GM10847 (cell line): Measurements from ENCODE around the gene GRM7.

Source experiments
- POLR2A ChIP-seq: IDR thresholded peaks from 2 replicates; pipeline ENCODE4 v1.6.1; 2011; ENCODE audit not compliant: insufficient read length; ENCODE audit errors: extremely low read depth

GRM7 gene

DNA sequence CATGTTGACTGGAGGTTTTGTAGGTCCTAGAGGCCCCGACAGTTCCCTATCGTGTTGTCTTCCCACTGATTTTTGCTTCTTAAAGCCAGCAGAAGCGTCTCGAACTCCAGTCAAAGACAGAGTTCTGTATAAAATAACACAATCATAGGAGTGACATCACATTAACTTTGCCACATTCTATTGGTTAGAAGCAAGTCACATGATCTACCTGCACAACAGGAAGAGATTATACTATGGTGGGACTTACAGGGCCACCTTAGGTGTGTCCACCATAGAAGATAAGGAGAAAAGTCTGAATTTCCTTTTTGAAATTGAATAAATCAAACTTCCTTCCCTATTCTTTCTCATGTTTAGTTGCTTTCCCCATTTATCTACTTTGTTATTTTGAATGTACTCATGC, 365.5 kb downstream of the GRM7 start:
- no peak for TF ChIP-seq POLR2A

- no peak for TF ChIP-seq POLR2A
These were observed 377.8 kb downstream of the GRM7 start for GRCh38 chr3:7238565-7239295.

GRCh38 chr3:7241584-7242302, 380.8 kb downstream of the GRM7 start:
- no peak for TF ChIP-seq POLR2A

DNA sequence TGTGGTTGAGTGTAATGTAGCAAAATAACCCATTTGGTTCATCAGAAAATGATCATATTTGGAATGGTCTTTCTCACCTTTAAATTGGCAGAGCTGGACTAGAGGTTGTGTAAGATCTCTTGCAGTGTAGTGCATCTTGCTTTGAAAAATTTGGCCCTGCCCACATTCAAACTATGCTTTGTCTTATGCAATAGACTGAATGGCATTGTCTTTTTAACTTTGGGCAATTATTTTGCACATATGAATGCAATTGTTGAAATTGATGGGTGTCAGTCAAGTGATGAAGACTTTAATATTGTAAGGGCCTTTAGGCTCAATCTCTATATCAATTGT, 381.4 kb downstream of the GRM7 start:
- no peak for TF ChIP-seq POLR2A

DNA sequence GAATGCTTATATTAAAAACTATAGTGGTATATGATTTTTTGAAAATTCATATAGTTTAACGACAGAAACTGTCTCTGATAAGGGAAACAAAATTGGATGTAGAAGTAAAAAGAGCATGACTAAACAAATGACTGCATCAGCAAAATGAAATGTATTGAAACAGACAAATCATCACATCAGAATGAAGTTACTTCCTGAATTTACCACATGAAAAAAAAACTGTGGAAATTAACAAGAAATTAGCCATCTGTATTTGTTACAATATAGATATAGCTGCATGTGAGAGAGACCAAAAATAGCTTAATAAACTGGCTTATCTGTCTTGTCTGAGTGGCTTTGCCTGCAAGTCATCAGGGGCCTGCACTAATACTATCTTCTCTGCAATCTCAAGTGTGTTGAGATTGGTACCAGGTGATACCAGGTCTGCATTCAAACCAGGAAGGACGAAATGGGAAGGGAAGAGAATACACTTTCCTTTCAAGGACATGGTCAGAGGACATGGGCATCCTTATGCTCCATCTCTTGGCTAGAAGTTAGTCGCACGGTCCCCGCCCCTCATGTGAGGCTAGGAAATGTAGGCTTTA, 388.7 kb downstream of the GRM7 start:
- no peak for TF ChIP-seq POLR2A

- TF ChIP-seq POLR2A: no peak
These were observed 393.3 kb downstream of the GRM7 start for GRCh38 chr3:7254251-7254650.

GRCh38 chr3:7260975-7261374, 400.1 kb downstream of the GRM7 start:
- TF ChIP-seq POLR2A: no peak

DNA sequence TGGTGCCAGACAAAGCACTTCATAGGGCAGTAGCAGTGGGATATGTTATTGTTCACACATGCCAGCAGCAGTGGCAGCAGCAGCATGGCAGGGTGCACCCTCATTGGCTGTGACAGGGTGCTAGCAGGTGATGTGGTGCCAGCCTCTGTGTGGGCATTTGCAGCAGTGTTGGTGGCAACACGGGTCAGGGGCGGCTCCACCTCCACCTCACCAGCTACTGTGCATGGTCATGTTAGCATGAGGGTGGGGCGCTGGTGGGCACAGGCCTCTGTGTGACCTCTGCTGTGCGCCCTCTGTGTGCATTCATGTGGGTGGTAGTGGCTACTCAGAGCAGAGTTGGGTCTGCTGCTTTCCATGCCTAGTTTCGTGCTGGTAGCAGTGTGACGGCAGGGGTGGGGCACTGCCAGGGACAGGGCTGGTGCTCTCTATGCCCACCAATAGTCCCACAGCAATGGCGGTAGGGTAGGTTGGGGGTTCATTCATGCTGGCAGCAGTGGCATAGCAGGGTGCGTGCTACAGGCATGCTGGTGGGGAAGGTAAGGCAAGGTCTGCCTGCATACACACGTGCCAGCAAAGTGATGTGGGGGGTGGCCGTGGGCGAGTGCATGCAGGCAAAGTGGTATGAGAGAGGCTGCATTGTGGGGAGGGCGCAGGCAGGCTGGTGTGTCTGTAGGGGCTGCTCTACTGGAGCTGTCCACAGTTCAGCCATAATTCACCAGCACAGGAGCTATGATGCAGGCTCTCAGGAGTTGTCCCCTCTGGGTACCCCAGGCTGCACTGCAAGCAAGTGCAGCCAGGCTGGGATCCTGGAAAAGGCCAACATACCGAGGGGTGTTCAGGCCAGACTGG, 402.7 kb downstream of the GRM7 start:
- no peak for TF ChIP-seq POLR2A

- TF ChIP-seq POLR2A: no peak
These were observed 403.2 kb downstream of the GRM7 start for GRCh38 chr3:7264196-7264526.

- no peak for TF ChIP-seq POLR2A
These were observed 404.8 kb downstream of the GRM7 start for GRCh38 chr3:7265736-7266135.

DNA sequence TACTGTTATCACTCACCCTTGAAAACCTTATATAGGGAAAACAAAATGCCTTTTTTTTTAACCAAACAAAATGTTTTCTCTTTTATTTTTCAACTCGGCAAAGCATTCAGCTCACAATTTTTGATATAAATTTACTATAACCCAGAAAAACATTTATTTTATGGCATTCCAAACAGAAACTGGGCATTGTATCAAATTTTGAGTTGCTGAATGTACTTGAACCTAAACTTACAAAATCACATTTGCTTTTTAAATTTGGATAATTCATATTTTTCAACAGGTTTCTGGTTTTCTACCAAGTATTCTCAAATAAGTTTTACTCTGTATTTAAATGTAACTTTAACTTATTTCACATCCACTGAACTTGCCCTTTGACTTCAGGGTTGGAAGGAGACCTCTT, 405.6 kb downstream of the GRM7 start:
- TF ChIP-seq POLR2A: no peak

DNA sequence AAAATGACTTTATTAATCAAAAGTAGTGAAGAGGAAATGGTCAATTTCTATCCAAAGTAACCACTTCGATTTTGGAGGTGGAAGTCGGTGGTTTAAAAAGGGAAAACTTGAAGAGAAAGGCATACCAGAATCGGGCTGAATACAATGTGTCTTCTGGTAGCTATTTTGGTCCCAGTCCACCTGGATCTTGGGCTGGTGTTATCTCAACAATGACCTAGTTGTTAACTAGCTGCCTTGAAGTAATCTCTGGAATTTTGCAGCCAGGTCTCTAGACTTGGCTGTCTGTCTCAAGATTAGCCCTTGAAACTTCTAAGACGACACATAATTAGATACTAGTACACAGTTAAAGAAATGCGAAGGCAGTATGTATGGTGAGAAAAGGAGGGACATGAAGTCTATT, 409.8 kb downstream of the GRM7 start:
- no peak for TF ChIP-seq POLR2A

DNA sequence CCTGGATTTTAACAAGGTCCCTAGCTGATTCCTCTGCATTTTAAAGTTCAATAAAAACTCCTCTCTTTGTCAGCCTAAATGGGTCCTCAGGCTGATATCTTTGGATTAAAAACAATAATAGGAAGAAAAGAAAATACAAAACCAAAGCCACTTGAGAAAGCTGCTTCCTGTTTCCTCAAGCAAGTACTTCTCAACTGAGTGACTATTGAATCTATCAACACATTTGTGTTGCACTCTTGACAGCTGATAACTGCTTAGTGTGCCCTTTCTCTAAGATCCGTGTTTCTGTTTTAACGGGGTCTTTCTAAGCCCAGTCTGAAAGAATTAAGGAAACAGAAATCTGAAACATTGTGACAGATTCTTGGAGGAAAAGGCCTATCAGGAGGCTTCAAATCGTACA, 410.7 kb downstream of the GRM7 start:
- no peak for TF ChIP-seq POLR2A

DNA sequence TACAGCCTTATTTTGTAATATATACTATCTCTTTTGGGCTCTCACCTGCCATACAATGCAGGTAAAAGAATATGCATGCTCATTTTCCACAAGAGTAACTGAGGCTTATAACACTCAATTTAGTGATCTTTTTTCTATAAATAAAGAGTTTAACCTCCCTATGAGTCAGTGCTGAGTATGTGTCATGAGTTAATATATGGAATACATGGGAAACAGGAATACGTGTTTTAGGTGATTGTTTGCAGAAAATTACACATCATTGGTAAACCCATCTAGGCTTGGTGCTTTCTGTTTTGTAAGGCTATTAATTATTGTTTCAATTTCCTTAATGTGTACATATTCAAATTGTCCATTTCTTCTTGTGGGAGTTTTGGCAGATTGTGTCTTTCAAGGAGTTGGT, 411.3 kb downstream of the GRM7 start:
- TF ChIP-seq POLR2A: no peak

- no peak for TF ChIP-seq POLR2A
These were observed 414.5 kb downstream of the GRM7 start for GRCh38 chr3:7275396-7275795.

DNA sequence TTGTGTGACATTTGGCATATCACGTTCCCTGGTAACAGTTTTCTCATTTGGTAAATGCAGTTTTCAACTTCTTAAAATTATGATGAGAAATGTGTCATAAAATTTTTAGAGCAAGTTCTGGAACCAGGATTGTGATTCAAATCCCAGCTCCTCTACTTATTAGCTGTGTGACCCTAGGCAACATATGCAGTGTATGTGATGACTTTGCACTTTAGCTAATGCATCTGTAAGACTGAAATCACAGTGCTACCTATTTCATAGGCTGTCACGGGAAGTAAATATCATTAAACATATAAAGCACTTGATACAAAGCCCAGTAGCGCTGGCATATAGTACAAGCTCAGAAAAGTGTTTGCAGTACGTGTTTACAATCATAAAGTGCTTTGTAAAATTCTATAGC, 419.4 kb downstream of the GRM7 start:
- TF ChIP-seq POLR2A: no peak

GRCh38 chr3:7282988-7283387, 422.1 kb downstream of the GRM7 start:
- no peak for TF ChIP-seq POLR2A

- TF ChIP-seq POLR2A: no peak
These were observed 424.6 kb downstream of the GRM7 start for GRCh38 chr3:7285505-7285904.
